ENCODE data around the gene DSTN.

Gene DSTN

GRCh38 chr20:17584689-17585088 lies 14.8 kb downstream of the DSTN start:
- no peak for DNase-seq

GRCh38 chr20:17586250-17586649 lies 16.4 kb downstream of the DSTN start:
- DNase-seq, result no peak

GRCh38 chr20:17587148-17587547 lies 17.3 kb downstream of the DSTN start:
- DNase-seq, result no peak

- DNase-seq, result no peak
Measured at GRCh38 chr20:17587824-17588223, 17.9 kb downstream of the DSTN start.

GRCh38 chr20:17589161-17589834 lies 19.4 kb downstream of the DSTN start:
- no peak for DNase-seq

DNA sequence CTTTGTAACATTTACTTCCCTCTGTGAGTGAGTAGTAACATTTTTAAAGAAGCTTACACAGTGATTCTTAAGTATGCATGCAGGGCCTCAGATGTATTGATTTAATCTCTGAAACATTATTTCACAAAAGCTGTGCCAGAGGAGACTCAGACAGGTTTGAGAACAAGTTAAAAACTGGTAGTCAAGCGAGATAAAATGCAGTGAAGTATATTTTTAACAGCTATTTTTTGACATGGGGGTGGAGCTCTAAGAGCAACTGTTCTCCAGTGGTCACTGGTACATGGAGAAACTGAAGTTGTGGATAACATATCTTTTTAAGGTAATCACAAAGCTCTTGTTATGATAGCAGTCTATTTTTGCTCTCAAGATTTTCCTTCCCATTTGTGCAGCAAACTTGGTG lies 20.4 kb downstream of the DSTN start:
- DNase-seq, result no peak

DNA sequence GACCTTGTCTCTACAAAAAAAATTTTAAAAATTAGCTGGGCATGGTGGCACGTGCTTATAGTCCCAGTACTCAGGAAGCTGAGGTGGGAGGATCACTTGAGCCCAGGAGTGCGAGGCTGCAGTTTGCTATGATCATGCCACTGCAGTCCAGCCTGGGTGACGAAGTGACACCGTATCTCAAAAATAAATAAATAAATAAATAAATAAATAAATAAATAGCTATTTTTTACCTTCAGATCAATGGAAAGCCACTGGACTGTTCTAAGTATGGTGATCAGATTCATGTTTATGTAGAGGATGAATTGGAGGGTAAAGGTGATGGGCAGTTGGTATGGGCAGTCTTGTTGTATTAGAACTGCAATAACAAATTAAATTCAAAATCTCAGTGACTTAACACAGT lies 24.0 kb downstream of the DSTN start:
- DNase-seq, result no peak

DNA sequence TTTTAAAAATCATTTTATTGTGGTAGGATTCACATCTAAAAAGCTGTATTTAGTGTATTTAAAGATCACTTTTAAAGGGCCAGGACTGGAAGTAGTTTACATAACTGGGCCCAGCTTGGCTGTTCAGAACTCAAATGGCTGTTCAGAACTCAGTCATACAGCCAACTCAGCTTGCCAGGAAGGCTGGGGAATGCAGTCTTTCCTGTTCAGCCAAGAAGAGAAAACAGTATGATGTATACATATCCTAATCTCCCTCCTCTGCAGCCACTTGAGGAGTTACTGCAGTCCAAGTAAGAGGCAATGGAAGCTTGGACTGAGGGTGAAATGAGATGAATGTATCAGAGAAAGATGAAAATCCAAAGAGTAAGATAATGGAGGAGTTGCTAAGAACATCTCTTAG lies 24.6 kb downstream of the DSTN start:
- DNase-seq, result no peak

- no peak for DNase-seq
Measured at GRCh38 chr20:17595856-17596255, 26.0 kb downstream of the DSTN start.

- no peak for DNase-seq
Measured at GRCh38 chr20:17598013-17598550, 28.2 kb downstream of the DSTN start.

DNA sequence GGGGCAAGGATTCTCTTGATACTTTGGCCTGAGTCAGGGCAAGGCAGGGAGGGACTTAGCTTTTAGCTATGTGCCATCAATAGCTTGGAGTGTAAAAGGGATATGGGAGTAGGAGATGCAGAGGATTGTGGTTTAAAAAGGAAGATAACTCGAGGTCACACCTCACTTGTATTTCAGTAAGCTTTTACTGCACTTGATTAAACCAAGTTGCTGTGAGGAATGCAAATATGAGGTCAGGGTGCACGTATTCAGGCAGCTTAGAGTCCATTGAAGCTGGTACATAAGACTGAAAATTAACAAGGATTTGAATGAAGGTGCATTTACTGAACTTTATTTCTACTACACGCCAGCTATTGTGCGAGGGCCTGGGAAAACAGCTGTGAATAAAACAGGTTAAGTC lies 32.1 kb downstream of the DSTN start:
- DNase-seq, result no peak

- no peak for DNase-seq
Measured at GRCh38 chr20:17602493-17602892, 32.6 kb downstream of the DSTN start.

- no peak for DNase-seq
Measured at GRCh38 chr20:17605131-17605660, 35.3 kb downstream of the DSTN start.

GRCh38 chr20:17606001-17606400 lies 36.1 kb downstream of the DSTN start:
- no peak for DNase-seq

DNA sequence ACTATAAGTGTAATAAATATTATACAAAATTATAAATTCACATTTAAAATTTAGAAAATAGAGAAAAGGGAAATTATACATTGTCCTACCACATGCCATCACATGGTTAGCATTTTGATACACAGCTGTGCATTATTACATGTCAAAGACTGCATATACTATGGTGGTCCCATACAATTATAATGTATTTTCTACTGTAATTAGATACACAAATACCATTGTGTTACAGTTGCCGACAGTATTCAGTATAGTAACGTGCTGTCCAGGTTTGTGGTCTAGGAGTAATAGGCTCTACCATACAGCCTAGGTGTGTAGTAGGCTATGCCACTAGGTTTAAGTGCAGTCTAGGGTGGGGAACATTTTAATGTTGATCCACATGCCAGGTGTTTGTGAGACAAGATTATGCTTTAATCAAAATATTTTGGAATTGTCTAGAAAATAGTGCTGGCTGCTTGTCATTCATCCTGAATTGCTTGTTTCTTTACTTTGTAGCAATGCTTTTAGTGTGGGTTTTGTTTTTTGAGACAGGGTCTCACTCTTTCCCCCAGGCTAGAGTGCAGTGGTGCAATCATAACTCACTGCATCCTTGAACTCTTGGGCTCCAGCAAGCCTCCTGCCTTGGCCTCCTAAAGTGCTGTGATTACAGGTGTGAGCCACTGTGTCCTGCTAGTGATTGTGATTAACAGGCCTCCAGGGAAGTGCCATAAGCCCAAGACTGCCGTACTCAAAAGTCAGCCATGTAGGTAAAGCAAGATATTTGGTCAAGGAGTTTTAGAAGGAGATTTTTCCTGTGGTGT lies 39.0 kb downstream of the DSTN start:
- no peak for DNase-seq

DNA sequence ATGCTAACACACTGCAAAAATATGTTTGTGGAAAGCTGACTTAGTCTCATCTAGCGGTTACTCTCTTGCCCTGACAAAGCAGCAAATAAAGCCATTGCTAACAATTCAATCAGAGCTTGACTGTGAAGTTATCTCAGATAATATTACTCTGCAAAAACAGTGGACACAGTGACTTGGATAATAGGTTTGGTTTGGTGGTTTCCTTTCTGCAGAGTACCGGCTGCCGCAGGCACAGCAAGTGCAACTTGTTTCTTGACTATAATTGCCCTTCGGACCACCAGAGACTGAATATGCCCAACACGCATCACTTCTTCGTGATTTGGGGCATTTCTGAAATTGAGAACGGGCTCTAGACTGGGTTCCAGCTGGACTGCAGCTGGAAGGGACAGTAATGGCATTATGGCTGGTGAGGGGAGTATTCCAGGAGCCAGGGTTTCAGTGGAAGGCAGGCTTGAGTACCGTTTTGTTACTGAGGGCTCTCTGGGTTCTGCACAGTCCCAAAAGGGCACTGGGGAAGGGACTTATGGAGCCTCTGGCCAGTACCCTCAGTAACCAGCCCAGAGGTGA lies 40.0 kb downstream of the DSTN start:
- no peak for DNase-seq

DNA sequence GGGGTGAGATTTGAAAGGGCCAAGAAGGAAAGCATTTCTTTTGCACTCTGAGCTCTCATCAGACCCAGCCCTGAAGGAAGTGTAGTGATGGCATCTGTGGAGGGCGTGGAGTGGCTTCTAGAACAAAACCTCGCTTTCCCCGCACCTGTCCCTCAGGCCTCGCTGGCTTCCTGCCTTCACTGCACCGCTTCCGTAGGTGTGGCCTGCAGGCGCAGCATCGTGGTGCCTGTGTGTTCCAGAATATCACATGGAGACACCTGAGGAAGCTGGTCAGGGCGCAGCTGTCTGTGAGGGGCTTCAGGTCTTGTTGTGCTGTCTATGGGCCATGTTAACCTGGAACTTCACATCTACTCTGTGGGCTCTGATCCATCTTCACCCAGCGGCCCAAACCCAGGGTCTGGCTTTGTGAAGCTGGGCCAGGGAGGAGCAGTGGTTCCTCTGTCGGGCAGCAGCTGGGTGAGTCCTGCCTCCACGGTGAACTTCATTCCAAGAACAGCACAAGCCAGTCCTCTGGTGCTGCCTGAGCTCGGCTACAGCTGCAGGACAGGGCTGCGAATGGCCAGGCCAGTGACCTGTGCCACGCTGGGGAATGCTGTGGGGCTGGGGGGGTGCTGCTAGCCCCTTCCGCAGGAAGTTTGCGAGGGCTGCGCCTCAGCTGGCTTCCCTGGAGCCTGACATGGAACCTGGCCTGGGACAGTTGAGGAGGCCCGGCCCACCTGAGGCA lies 40.9 kb downstream of the DSTN start:
- no peak for DNase-seq

GRCh38 chr20:17611290-17611539 lies 41.3 kb downstream of the DSTN start:
- DNase-seq, result no peak

GRCh38 chr20:17611540-17612286 lies 41.8 kb downstream of the DSTN start:
- DNase-seq, result no peak

DNA sequence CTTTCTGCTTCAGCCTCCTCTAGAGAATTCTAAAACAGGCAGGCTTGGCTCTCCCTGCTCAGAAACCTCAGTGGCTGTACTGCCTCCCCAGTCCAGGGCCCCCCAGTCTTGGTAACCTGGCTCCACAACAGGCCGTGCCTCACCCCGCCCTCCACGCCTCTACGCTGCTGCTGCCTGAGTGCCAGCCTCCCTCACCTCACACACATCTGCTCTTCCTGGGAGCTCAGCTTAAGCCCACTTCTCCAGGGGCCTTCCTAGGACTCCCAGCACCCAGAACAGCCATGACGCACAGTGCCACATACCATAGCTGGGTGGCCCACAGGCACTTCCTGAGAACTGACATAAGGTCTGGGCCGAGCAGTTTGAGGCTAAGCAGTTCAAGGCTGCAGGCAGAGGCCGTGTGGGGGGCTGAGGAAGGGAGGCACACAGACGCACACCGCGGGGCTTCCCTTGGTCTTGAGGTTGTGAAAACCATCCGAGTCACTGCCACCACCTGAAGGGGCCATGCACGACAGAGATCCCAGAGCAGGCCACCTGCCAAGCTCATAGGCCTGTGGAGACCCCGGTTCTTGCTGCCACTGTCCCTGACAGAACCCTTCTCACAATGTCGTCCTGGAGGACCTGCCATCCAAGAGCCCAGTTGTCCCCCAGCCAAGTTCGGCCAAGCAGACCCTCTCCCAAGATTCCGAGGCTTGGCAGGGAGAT lies 42.6 kb downstream of the DSTN start:
- DNase-seq, result no peak

DNA sequence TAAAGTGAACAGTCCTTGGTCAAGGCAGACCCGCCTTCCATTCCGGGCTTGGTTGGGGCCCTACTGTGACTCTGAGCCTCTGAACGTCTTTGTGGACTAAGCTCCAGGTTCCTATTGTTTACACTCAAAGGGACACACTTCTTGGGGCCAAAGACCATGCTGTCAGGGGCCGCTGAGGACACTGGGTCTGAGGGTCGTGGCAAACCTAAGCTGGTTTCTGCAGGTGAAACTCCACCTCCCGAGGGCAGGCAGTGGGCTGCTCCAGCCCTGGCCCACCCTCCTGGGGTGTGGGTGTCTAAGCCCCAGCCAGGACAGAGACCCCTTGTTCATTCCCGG lies 43.1 kb downstream of the DSTN start:
- no peak for DNase-seq

Measured in NCI-H1930 (cell line).